CD14-positive monocyte (primary cell): ENCODE data around the gene TRIM56. TPM values are rescaled to one million over a fixed set of nuclear protein-coding genes. Genes with fewer than 3 reads are reported as not detected.
A peak's percentile ranks its signal among the peaks of the same experiment; 100 is the strongest.

Experiments
- DNase-seq, 3 donors: peaks; one replicate each; pipeline ENCODE4 v3.0.0-alpha.2; 2011 to 2022
- H2AFZ ChIP-seq: 2 replicates; pipeline ENCODE4 v1.6.0; 2012; ENCODE audit warnings: mild to moderate bottlenecking, low read depth, low read length, inconsistent platforms; ENCODE audit not compliant: insufficient read depth, poor library complexity, severe bottlenecking
- H3K27ac ChIP-seq, 2 donors: 1 replicate in 1 of 2; 2 replicates in 1 of 2; pipeline ENCODE4 v1.5.1; 2012 to 2013; ENCODE audit warnings: low read length in 2 of 2, control low read depth in 1 of 2, inconsistent platforms in 1 of 2, low read depth in 1 of 2, mild to moderate bottlenecking in 1 of 2
- H3K27me3 ChIP-seq, 2 donors: one replicate each; pipeline versions ENCODE4 v1.6.0 to v1.6.1; 2011 to 2013; ENCODE audit warnings: low read length in 2 of 2; ENCODE audit not compliant: control insufficient read depth in 2 of 2, insufficient read depth in 2 of 2
- H3K36me3 ChIP-seq, 2 donors: replicated peaks in 1 of 2; 1 replicate in 1 of 2; 2 replicates in 1 of 2; pipeline versions ENCODE4 v1.5.1 to v1.6.1; 2012 to 2013; ENCODE audit warnings: low read length in 2 of 2, control low read depth in 1 of 2, inconsistent platforms in 1 of 2, mild to moderate bottlenecking in 1 of 2; ENCODE audit not compliant: insufficient read depth in 2 of 2, control insufficient read depth in 1 of 2
- H3K4me1 ChIP-seq, 2 donors: 1 replicate in 1 of 2; 2 replicates in 1 of 2; pipeline versions ENCODE4 v1.5.1 to v1.6.1; 2012 to 2013; ENCODE audit warnings: low read length in 2 of 2, control low read depth in 1 of 2, inconsistent platforms in 1 of 2, mild to moderate bottlenecking in 1 of 2, moderate library complexity in 1 of 2; ENCODE audit not compliant: insufficient read depth in 2 of 2, control insufficient read depth in 1 of 2
- H3K4me2 ChIP-seq: replicated peaks from 2 replicates; pipeline ENCODE3; 2012; ENCODE audit warnings: low read length, moderate library complexity, mild to moderate bottlenecking; ENCODE audit not compliant: poor library complexity, severe bottlenecking; ENCODE audit errors: extremely low read depth
- H3K4me3 ChIP-seq, 3 experiments: fragments of 200-600 bp in 1 of 3; sonication (generic) in 1 of 3; replicated peaks in 1 of 3; 1 replicate in 2 of 3; 2 replicates in 1 of 3; pipeline ENCODE4 v1.5.1; 2011 to 2013; ENCODE audit warnings: low read length in 3 of 3, mild to moderate bottlenecking in 3 of 3, control low read depth in 2 of 3, low read depth in 2 of 3, inconsistent platforms in 1 of 3, moderate library complexity in 1 of 3
- H3K79me2 ChIP-seq: 2 replicates; pipeline ENCODE4 v1.6.0; 2012; ENCODE audit warnings: mild to moderate bottlenecking, control low read depth, inconsistent platforms, low read length, moderate library complexity; ENCODE audit not compliant: insufficient read depth
- H3K9ac ChIP-seq: 2 replicates; pipeline ENCODE4 v1.6.0; 2017; ENCODE audit warnings: low read length, mild to moderate bottlenecking; ENCODE audit not compliant: insufficient read depth, poor library complexity, severe bottlenecking
- H3K9me3 ChIP-seq, 2 donors: replicated peaks in 1 of 2; 1 replicate in 1 of 2; 2 replicates in 1 of 2; pipeline versions ENCODE4 v1.5.1 to v1.6.1; 2012 to 2013; ENCODE audit warnings: low read length in 2 of 2, control low read depth in 1 of 2; ENCODE audit not compliant: control insufficient read depth in 1 of 2, insufficient read depth in 1 of 2
- H4K20me1 ChIP-seq: 2 replicates; pipeline ENCODE4 v1.6.0; 2012; ENCODE audit warnings: mild to moderate bottlenecking, low read length, control low read depth, moderate library complexity; ENCODE audit not compliant: insufficient read depth
- H3K27ac Mint-ChIP-seq, 7 donors: one replicate each; pipeline ENCODE4 v1.8.0; 2020; ENCODE audit warnings: mild to moderate bottlenecking in 7 of 7, mixed read lengths in 7 of 7, moderate library complexity in 6 of 7, inconsistent platforms in 2 of 7
- H3K27me3 Mint-ChIP-seq, 3 donors: one replicate each; pipeline ENCODE4 v1.8.0; 2021 to 2022; ENCODE audit warnings: low read depth in 3 of 3, mild to moderate bottlenecking in 3 of 3, mixed read lengths in 3 of 3, moderate library complexity in 3 of 3, inconsistent platforms in 1 of 3
- H3K36me3 Mint-ChIP-seq, 2 donors: one replicate each; pipeline ENCODE4 v1.8.0; 2020; ENCODE audit warnings: mixed read lengths in 2 of 2, inconsistent platforms in 1 of 2, mild to moderate bottlenecking in 1 of 2
- H3K4me1 Mint-ChIP-seq: one replicate; pipeline ENCODE4 v1.8.0; 2020; ENCODE audit warnings: mild to moderate bottlenecking, mixed read lengths
- H3K4me3 Mint-ChIP-seq, 2 donors: one replicate each; pipeline ENCODE4 v1.8.0; 2020; ENCODE audit warnings: mild to moderate bottlenecking in 2 of 2, mixed read lengths in 2 of 2, moderate library complexity in 1 of 2
- H3K9me3 Mint-ChIP-seq, 7 donors: one replicate each; pipeline ENCODE4 v1.8.0; 2020 to 2022; ENCODE audit warnings: mixed read lengths in 7 of 7, mild to moderate bottlenecking in 6 of 7, moderate library complexity in 6 of 7, inconsistent platforms in 2 of 7
- WGBS: methylation state at CpG from one replicate; pipeline ENCODE4 v1.1.5; 2013; ENCODE audit warnings: missing lambda C conversion rate; ENCODE audit not compliant: insufficient coverage; 5-methylcytosine and 5-hydroxymethylcytosine counted together
- intact Hi-C, 2 donors: fragments of 100-400 bp; cut with micrococcal nuclease; formaldehyde crosslinking; loops; one replicate each; pipeline versions ENCODE4 v1.15.0 to v1.15.1; 2023
- polyA plus RNA-seq, 3 donors: library from polyadenylated mRNA; depleted of rRNA in 1 of 3; unstranded in 2 of 3; stranded (reverse) in 1 of 3; fragments of 300-500 nt in 2 of 3; fragments of >200 nt in 1 of 3; fragmentation: Illumina TruSeq in 2 of 3; gene quantifications; 1 replicate in 2 of 3; 2 replicates in 1 of 3; pipeline ENCODE4 v1.2.3, GENCODE V29; 2012 to 2021
- TF ChIP-seq, protein P1 (sequence below): fragments of 200-600 bp; IDR thresholded peaks from one replicate; pipeline ENCODE4 v1.8.0; 2022; ENCODE audit warnings: antibody characterized with exemption, mild to moderate bottlenecking

Gene TRIM56
- polyA plus RNA-seq, 3 donors, result 0.66 to 9.4 (median 1.2) TPM

DNA sequence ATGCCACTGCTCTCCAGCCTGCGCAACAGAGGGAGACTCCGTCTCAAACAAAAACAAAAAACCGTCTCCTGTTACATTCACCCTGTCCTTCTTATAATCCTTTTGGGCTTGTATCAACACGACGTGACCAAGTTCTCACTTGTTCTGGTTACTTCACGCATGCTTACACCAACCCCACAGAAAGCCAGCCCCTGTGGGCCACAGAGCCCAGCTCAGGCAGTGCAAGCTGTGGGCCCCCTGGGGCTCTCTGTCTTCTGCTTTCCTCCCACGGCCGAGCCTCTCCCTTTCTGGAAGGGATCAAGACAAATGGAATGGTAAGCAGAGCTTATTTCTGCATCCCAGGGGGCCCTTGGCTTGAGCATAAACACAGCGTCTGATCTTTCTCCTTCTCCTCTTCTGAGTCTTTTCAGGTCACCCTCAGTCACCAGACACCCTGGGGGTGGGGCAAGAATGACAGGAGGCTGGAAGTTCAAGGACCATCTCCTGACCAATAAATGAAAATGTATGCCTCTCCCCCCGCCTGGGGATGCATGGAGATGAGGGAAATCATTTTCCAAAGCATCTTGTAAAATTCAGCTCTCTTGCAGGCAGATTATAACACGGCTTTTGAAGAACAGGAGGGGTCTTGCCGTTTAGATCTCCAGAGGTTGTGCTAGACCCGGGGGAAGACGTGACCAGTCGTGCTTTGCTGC is 19.0 kb upstream of the TRIM56 start:
- TF ChIP-seq, protein P1, sequence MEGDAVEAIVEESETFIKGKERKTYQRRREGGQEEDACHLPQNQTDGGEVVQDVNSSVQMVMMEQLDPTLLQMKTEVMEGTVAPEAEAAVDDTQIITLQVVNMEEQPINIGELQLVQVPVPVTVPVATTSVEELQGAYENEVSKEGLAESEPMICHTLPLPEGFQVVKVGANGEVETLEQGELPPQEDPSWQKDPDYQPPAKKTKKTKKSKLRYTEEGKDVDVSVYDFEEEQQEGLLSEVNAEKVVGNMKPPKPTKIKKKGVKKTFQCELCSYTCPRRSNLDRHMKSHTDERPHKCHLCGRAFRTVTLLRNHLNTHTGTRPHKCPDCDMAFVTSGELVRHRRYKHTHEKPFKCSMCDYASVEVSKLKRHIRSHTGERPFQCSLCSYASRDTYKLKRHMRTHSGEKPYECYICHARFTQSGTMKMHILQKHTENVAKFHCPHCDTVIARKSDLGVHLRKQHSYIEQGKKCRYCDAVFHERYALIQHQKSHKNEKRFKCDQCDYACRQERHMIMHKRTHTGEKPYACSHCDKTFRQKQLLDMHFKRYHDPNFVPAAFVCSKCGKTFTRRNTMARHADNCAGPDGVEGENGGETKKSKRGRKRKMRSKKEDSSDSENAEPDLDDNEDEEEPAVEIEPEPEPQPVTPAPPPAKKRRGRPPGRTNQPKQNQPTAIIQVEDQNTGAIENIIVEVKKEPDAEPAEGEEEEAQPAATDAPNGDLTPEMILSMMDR, result no peak
- no peaks in the 10 kb centered on the region for H4K20me1 ChIP-seq
- H2AFZ ChIP-seq, result no peak overlapping the region
- H3K4me1 ChIP-seq, result no peaks in the 10 kb centered on the region
- DNase-seq, result no peak
- H3K9me3 ChIP-seq, result no peaks in the 10 kb centered on the region
- H3K9ac ChIP-seq, result no peak overlapping the region
- no peaks in the 10 kb centered on the region for H3K79me2 ChIP-seq
- intact Hi-C loops, result no loop called here
- no peak overlapping the region for H3K4me3 ChIP-seq
- H3K27me3 ChIP-seq, result peaks cover 0 to 7% of the 10 kb centered on the region in 2 donors
- Mint-ChIP-seq H3K27ac (no peak overlapping the region), H3K4me1 (no peaks in the 10 kb centered on the region), H3K9me3 (peaks cover 0 to 2% (median 0%) of the 10 kb centered on the region in 7 donors), H3K4me3 (peak overlapping the region in 1 of 2 donors; percentile 7), H3K36me3 (no peaks in the 10 kb centered on the region), H3K27me3 (peaks cover 34% of the 10 kb centered on the region in 3 donors)
- H3K4me2 ChIP-seq, result no peak overlapping the region
- no peak overlapping the region for H3K27ac ChIP-seq
- no peaks in the 10 kb centered on the region for H3K36me3 ChIP-seq
- 70% methylated on average over 11 of the region's 15 CpGs for WGBS

GRCh38 chr7:101066833-101067177 is 18.5 kb upstream of the TRIM56 start:
- Histone ChIP-seq H3K4me3 (no peak overlapping the region), H3K27ac (no peak overlapping the region), H3K4me2 (no peak overlapping the region), H3K9ac (no peak overlapping the region), H3K79me2 (no peaks in the 10 kb centered on the region), H3K4me1 (no peaks in the 10 kb centered on the region), H2AFZ (no peak overlapping the region), H4K20me1 (no peaks in the 10 kb centered on the region), H3K27me3 (peaks cover 0 to 7% of the 10 kb centered on the region in 2 donors), H3K36me3 (no peaks in the 10 kb centered on the region), H3K9me3 (no peaks in the 10 kb centered on the region)
- H3K36me3 Mint-ChIP-seq, result no peaks in the 10 kb centered on the region
- no peak overlapping the region for H3K27ac Mint-ChIP-seq
- no peaks in the 10 kb centered on the region for H3K4me1 Mint-ChIP-seq
- peaks cover 30 to 32% (median 30%) of the 10 kb centered on the region in 3 donors for H3K27me3 Mint-ChIP-seq
- intact Hi-C loops, result no loop called here
- no peak for DNase-seq
- TF ChIP-seq, protein P1, result no peak
- 84% methylated on average over 7 of the region's 7 CpGs for WGBS
- peaks cover 0 to 2% (median 0%) of the 10 kb centered on the region in 7 donors for H3K9me3 Mint-ChIP-seq
- peak overlapping the region in 1 of 2 donors; percentile 3 for H3K4me3 Mint-ChIP-seq
